Stimulated activated CD4-positive, alpha-beta T cell treated with anti-CD3 and anti-CD28 coated beads, Interleukin-1b, Interleukin-23, amount 100 ng/mL, for 24 hours (primary cell): ENCODE results near the gene EPHA4.

Experiments used
- DNase-seq, 4 experiments: peaks; one replicate each; pipeline ENCODE4 v3.0.0-alpha.2; 2020; ENCODE audit warnings: low read depth in 4 of 4, low spot score in 1 of 4

EPHA4 gene

GRCh38 chr2:221370076-221370856 is 201.8 kb downstream of the EPHA4 start:
- DNase-seq = no peak
